Type B pancreatic cell (in vitro differentiated cells): Measurements from ENCODE around the gene ACTL9. TPM values are rescaled to one million over a fixed set of nuclear protein-coding genes. Genes with fewer than 3 reads are reported as not detected.

Source experiments
- DNase-seq: peaks from one replicate; pipeline ENCODE4 v3.0.0; 2021; ENCODE audit warnings: mixed read lengths; ENCODE audit not compliant: unreplicated experiment; ENCODE audit errors: extremely low spot score
- H3K27ac Mint-ChIP-seq: 2 replicates; pipeline ENCODE4 v1.8.0; 2021; ENCODE audit warnings: mild to moderate bottlenecking, mixed read lengths
- H3K27me3 Mint-ChIP-seq: 2 replicates; pipeline ENCODE4 v1.8.0; 2021; ENCODE audit warnings: mixed read lengths
- H3K36me3 Mint-ChIP-seq: 2 replicates; pipeline ENCODE4 v1.8.0; 2021; ENCODE audit warnings: mixed read lengths
- H3K4me1 Mint-ChIP-seq: one replicate; pipeline ENCODE4 v1.8.0; 2021; ENCODE audit warnings: mixed read lengths; ENCODE audit not compliant: unreplicated experiment
- H3K4me3 Mint-ChIP-seq: 2 replicates; pipeline ENCODE4 v1.8.0; 2021; ENCODE audit warnings: mild to moderate bottlenecking, mixed read lengths
- H3K9me3 Mint-ChIP-seq: 2 replicates; pipeline ENCODE4 v1.8.0; 2021; ENCODE audit warnings: mixed read lengths
- total RNA-seq: library from RNA; stranded (reverse); gene quantifications from 2 replicates; pipeline ENCODE4 v1.2.1, GENCODE V29; 2021; ENCODE audit warnings: low replicate concordance
- TF ChIP-seq, protein P1 (sequence below): fragments of 200-600 bp; sonication (generic); conservative IDR thresholded peaks from 2 replicates; pipeline ENCODE4 v1.5.0; 2021; ENCODE audit warnings: antibody characterized with exemption, mild to moderate bottlenecking

The ACTL9 gene
- total RNA-seq, 1 donor from 2014 or later = not detected

DNA sequence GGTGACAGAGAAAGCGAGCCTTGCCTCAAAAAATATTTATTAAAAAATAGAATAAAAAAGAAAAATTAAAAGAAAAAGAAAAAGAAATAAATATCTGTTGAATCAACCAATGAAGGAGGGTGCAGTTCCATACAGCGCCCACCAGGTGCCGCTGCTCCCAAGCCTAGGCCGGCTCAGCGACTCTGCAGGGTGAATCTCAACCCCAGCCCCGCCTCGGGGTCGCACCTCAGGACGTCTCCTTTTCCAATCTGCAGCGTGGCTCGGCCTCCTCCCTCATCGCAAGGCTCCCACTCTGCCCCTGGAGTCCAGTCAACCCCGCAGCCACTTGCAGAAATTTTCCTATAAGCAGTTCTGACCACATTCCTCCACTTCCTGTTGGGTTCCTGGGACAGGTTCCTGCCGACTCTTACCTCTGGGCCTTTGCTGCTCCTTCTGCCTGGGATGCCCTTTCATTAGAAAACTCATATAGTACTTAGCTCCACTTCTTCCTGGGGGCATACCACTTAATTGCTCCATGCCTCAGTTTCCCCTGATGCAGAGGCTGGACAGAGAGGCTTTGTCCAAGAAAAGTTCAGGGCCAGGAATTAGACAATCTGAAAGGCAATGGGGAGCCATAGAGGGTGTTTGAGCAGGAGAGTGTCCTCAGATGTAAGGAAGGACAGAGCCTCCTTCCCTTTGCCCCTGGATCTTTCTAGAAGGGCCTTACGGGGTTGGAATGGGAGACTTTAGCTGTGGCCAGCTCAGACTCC, 43.8 kb downstream of the ACTL9 start:
- no peak overlapping the region for H3K27ac Mint-ChIP-seq
- peak; percentile 81 for DNase-seq
- TF ChIP-seq, protein P1, sequence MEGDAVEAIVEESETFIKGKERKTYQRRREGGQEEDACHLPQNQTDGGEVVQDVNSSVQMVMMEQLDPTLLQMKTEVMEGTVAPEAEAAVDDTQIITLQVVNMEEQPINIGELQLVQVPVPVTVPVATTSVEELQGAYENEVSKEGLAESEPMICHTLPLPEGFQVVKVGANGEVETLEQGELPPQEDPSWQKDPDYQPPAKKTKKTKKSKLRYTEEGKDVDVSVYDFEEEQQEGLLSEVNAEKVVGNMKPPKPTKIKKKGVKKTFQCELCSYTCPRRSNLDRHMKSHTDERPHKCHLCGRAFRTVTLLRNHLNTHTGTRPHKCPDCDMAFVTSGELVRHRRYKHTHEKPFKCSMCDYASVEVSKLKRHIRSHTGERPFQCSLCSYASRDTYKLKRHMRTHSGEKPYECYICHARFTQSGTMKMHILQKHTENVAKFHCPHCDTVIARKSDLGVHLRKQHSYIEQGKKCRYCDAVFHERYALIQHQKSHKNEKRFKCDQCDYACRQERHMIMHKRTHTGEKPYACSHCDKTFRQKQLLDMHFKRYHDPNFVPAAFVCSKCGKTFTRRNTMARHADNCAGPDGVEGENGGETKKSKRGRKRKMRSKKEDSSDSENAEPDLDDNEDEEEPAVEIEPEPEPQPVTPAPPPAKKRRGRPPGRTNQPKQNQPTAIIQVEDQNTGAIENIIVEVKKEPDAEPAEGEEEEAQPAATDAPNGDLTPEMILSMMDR = peak; percentile 99
- H3K9me3 Mint-ChIP-seq = no peaks in the 10 kb centered on the region
- H3K36me3 Mint-ChIP-seq = no peaks in the 10 kb centered on the region
- H3K4me1 Mint-ChIP-seq = no peaks in the 10 kb centered on the region
- peak overlapping the region; percentile 78 for H3K4me3 Mint-ChIP-seq
- H3K27me3 Mint-ChIP-seq = peaks cover 24% of the 10 kb centered on the region

DNA sequence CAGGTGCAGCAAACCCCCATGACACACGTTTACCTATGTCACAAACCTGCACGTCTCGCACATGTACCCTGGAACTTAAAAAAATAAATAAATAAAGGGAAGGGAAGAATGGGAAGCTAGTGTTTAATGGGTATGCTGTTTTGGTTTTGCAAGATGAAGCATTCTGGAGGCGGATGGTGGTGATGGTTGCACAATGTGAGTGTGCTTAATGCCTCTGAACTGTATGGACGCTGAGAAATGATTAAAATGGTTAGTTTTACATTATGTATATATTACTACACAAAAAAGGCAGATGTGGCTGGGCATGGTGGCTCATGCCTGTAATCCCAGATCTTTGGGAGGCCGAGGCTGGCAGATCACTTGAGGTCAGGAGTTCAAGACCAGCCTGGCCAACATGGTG, 50.4 kb downstream of the ACTL9 start:
- no peaks in the 10 kb centered on the region for H3K4me1 Mint-ChIP-seq
- no peaks in the 10 kb centered on the region for H3K9me3 Mint-ChIP-seq
- peaks cover 8% of the 10 kb centered on the region for H3K27me3 Mint-ChIP-seq
- TF ChIP-seq, protein P1 = no peak
- no peaks in the 10 kb centered on the region for H3K36me3 Mint-ChIP-seq
- DNase-seq = no peak
- no peak overlapping the region for H3K4me3 Mint-ChIP-seq
- H3K27ac Mint-ChIP-seq = no peak overlapping the region

Other genes starting within 250 kb of the ACTL9 start
- 0.31 TPM in 2 replicates for gene PRAM1, start 196.2 kb downstream of the ACTL9 start, total RNA-seq
- 19.9 and 25.4 TPM in 2 replicates for gene ZNF414, start 184.6 kb downstream of the ACTL9 start, total RNA-seq
- 0.14 and 0.64 TPM in 2 replicates for gene MYO1F, start 121.4 kb downstream of the ACTL9 start, total RNA-seq
- 6.4 and 59.2 TPM in 2 replicates for gene ADAMTS10, start 88.1 kb downstream of the ACTL9 start, total RNA-seq
- not detected in 2 replicates for gene NFILZ, start 68.2 kb downstream of the ACTL9 start, total RNA-seq
- gene OR2Z1, start 22.8 kb upstream of the ACTL9 start, total RNA-seq = not detected in 2 replicates
- 21.5 and 53.9 TPM in 2 replicates for gene ZNF558, start 133.5 kb upstream of the ACTL9 start, total RNA-seq
- gene MBD3L1, start 133.6 kb upstream of the ACTL9 start, total RNA-seq = not detected in 2 replicates